ENCODE data around the gene CHPF2.

Gene CHPF2

DNA sequence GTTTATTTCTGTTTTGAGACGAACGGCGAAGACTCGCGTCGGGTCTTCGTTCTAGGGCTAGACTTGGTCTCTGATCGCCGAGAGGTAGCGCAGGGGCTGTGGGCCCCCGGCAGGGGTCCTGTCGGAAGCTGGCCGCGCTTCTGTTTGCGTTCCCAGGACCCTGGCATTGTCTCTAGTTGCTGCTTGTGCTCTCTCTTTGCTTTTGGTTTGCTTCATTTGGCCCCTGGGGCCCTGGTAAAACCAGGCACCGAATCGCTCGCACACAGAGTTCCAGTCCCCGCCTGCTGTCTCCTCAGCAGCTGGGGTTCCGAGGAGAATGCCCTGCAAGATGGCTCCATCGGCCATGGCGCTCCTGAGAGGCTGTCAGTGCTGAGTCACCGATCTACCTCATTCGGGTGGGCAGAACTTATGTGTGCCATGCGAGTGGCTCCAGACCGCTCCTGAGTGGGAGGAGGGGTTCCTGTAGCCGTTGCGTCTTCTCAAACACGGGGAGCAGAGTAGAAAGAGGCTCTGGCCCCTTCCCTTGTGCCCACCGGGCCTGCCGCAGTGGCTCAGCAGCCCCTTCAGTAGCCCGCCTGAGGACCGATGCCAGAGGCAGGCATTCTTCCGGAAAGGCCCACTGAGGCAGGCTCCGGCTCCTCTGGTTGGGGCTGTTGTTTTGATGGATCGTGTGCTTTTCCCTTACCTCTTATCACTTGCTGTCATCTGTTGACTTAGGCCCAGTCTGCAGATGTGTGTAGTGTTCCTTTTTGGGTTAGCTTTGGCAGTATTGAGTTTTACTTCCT, 826 bp downstream of the CHPF2 start:
- DNase-seq (ENCODE audit: low read depth), result peak; percentile 74

DNA sequence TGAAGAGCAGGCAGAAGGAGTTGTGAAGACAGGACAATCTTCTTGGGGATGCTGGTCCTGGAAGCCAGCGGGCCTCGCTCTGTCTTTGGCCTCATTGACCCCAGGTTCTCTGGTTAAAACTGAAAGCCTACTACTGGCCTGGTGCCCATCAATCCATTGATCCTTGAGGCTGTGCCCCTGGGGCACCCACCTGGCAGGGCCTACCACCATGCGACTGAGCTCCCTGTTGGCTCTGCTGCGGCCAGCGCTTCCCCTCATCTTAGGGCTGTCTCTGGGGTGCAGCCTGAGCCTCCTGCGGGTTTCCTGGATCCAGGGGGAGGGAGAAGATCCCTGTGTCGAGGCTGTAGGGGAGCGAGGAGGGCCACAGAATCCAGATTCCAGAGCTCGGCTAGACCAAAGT, 1.5 kb downstream of the CHPF2 start:
- DNase-seq (ENCODE audit: low read depth), result no peak

DNA sequence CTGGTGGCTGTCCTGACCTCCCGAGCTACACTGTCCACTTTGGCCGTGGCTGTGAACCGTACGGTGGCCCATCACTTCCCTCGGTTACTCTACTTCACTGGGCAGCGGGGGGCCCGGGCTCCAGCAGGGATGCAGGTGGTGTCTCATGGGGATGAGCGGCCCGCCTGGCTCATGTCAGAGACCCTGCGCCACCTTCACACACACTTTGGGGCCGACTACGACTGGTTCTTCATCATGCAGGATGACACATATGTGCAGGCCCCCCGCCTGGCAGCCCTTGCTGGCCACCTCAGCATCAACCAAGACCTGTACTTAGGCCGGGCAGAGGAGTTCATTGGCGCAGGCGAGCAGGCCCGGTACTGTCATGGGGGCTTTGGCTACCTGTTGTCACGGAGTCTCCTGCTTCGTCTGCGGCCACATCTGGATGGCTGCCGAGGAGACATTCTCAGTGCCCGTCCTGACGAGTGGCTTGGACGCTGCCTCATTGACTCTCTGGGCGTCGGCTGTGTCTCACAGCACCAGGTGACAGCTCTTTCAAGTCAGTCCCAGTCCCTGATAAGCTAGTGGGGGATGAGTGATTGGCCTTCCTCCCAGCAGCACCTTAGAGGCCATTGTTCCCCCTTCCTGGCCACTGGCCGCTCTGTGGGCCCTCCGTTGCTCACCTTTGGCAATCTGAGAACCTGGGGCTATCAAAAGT, 3.0 kb downstream of the CHPF2 start:
- no peak for DNase-seq (ENCODE audit: low read depth)

DNA sequence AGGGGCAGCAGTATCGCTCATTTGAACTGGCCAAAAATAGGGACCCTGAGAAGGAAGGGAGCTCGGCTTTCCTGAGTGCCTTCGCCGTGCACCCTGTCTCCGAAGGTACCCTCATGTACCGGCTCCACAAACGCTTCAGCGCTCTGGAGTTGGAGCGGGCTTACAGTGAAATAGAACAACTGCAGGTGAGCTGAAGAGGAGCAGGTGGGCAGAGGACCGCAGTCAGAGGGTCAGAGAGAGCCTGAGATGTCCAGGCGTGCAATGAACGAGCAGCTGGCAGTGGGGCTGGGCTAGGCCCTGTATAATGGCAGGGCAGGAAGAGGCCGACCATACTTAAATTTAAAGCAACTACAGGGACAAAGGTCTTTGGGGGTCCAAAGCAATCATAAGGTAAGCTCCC, 4.1 kb downstream of the CHPF2 start:
- DNase-seq (ENCODE audit: low read depth), result no peak

DNA sequence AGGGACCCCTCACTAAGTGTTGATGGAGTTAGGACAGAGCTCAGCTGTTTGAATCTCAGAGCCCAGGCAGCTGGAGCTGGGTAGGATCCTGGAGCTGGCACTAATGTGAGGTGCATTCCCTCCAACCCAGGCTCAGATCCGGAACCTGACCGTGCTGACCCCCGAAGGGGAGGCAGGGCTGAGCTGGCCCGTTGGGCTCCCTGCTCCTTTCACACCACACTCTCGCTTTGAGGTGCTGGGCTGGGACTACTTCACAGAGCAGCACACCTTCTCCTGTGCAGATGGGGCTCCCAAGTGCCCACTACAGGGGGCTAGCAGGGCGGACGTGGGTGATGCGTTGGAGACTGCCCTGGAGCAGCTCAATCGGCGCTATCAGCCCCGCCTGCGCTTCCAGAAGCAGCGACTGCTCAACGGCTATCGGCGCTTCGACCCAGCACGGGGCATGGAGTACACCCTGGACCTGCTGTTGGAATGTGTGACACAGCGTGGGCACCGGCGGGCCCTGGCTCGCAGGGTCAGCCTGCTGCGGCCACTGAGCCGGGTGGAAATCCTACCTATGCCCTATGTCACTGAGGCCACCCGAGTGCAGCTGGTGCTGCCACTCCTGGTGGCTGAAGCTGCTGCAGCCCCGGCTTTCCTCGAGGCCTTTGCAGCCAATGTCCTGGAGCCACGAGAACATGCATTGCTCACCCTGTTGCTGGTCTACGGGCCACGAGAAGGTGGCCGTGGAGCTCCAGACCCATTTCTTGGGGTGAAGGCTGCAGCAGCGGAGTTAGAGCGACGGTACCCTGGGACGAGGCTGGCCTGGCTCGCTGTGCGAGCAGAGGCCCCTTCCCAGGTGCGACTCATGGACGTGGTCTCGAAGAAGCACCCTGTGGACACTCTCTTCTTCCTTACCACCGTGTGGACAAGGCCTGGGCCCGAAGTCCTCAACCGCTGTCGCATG, 5.2 kb downstream of the CHPF2 start:
- DNase-seq (ENCODE audit: low read depth), result no peak

DNA sequence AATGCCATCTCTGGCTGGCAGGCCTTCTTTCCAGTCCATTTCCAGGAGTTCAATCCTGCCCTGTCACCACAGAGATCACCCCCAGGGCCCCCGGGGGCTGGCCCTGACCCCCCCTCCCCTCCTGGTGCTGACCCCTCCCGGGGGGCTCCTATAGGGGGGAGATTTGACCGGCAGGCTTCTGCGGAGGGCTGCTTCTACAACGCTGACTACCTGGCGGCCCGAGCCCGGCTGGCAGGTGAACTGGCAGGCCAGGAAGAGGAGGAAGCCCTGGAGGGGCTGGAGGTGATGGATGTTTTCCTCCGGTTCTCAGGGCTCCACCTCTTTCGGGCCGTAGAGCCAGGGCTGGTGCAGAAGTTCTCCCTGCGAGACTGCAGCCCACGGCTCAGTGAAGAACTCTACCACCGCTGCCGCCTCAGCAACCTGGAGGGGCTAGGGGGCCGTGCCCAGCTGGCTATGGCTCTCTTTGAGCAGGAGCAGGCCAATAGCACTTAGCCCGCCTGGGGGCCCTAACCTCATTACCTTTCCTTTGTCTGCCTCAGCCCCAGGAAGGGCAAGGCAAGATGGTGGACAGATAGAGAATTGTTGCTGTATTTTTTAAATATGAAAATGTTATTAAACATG, 6.0 kb downstream of the CHPF2 start:
- no peak for DNase-seq (ENCODE audit: low read depth)

DNA sequence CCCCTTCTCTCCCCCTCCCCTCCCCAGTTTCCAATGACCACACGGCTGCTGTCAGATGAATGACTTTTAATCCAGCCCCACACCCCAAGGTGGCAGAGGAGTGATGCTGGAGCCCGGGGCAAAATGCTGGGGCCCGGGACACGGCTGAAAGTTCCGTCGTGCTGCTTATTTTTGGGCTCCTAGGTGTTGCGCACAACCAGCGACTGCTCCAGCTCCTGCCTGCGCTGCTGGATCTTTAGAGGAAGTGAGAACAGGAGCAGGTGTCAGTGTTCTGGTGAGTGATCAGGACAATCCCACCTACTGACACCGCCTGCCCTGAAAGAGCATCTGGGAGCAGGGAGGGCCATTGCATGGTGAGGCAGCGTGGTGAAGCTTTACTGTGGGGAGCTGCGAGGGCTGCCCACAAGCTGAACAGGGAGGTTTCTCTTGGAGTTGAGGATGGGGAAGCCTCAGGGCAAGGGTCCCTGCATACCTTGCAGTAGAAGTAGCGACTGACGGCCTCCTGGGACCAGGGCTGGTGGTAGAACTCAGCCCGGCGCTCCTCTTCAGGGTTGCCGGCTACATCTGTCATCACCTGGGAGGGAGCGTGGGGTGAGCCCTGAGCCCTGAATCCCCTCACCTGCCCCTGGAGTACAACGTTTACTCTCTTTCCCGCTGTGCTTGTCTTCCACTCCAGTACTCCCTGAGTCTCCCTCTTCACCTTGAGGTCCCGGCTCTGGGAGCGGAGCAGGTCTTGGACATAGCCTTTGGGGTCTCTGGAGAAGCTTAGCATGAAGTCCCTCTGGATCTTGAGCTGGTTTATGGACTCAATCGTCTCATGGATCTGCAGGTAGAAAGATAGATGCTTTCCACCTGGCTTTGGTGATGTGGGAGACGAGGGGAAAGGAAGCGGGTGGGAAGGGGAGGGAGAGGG, 6.9 kb downstream of the CHPF2 start:
- DNase-seq (ENCODE audit: low read depth), result no peak

DNA sequence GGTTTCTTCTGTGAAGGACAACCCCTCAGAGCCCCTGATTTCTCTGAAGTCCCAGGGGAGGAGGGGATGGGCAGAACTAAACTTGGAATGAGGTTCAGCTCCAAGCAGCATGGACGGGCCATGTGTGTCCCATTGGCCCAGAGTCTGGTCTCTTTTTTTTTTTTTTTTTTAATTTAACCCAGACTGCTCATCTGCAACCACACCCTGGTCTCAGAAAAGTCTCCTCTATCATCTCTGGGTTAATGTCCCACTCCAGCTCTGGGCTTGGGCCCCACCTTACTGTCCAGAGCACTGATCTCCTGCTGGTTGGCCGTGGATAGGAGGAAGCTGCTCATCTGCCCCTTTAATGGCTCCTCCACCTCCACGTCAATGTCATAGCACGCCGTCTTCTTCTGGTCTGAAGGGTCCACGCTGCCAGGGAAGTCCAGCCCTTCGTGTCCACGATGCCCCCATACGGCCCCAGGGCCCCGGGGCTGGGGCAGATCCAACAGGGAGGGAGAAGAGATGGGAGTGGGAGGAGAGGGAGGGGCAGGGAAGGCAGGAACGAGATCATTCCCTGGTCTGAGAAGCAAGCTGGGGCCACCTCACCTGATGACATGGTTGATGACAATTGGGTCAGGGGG, 7.7 kb downstream of the CHPF2 start:
- DNase-seq (ENCODE audit: low read depth), result no peak

DNA sequence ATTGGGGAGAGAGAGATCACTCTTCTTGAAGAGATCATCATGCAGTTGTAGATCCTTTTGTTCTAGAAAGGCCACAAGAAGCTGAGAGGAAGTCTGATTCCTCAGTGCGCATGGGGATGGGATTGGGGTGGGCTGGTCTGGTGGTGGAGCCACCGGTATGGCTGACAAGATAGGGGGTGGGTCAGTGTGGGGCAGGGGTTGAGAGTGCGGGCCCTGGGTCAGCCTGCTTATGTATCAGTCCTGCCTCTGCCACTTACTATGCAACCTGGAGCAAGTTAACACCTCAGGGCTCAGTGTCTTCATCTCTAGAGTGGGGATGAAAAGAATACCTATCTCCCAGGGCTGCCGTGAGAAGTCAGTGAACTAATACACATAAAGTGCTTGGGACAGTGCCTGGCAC, 8.3 kb downstream of the CHPF2 start:
- DNase-seq (ENCODE audit: low read depth), result no peak

DNA sequence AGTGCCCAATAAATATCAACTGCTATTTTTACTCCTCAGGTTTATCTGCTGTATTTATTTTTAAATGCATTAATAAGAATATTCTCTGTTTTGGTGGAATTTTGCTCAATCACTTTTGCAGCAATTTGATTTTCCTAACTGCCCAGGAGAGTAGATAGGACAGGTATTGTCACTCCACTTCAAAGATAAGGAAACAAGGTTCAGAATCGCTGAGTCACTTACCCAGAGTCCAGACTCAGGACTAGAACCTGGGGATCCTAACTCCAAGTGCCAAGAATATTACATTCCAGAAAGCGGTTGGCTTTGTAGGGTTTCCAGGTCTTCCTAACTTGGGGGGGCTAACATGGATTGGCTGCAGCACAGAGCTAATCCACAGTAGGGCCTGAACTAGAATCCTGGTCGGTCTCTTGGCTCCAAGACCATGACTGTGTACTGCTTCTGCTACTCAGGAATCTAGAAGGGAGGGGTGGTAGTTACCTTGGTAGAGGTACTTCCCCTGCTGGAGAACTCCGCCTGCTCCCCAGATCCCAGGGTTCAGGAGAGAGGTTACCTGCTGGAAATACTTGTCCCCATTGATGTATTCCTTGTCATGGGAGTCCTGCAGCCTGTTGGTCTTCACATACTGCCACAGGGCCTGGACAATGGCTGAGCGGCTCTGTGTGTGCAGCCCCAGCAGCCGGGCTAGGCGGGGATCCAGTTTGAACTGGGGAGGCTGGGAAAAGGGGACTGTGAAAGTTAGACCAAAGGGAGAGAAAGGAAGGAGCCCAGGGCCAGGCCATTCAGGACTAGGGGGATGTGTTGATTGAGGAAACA, 8.9 kb downstream of the CHPF2 start:
- DNase-seq (ENCODE audit: low read depth), result no peak

DNA sequence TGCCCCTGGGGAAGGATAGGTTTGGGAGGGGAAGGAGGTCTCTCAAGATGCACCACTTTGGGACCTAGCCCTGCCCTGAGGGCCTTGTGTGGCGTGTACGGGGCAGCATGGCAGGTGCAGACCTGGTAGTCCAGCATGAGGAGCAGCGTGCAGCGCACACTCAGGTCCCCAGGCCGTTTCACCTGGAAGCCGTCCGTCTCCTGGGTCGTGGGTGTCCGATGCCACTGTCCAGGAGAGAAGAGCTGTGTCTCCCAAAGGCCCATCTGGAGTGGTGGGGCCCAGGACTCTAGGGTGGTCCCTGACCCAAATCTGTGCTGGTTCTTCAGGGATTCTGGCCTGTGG, 9.4 kb downstream of the CHPF2 start:
- no peak for DNase-seq (ENCODE audit: low read depth)

DNA sequence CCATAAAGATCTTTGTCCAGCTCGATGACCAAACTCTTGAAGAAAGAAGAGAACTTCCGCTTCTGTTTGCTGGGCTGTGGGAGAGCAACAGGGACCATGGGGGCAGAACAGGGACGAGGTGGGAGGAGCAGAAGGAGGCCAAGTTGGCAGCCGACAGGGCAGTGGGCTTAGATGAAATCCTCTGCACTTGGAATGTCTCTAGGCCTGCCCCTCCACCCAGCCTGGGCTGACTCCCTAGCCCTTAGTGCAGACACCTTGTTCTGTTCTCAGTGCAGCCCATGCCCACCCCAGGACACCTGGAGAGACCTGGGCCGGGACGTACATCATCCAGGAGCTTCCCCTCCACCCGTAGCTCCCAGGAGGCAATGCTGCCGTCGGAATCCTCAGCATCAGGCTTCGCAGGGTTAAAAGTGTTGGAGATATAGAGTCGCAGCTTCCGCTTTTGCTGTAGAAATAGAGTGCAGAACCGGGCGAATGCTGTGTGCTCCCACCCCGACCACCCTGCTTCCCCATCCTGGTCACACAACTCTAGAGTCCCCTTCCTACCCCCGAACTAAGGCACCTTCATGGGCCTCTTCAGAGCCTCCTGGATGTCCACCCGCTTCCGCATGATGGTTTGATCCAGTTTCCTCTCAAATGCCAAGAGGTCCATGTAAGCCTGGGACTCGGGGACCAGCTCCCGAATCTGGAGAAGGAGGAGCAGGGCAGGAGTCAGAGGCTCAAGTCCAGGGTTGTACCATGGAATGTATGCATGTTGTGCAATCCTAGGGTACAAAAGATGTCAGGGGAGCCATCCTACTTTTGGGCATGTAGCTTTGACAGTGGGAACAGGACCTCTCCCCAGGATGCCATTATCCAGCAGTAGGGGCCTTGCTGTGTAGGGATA, 10.1 kb downstream of the CHPF2 start:
- no peak for DNase-seq (ENCODE audit: low read depth)

DNA sequence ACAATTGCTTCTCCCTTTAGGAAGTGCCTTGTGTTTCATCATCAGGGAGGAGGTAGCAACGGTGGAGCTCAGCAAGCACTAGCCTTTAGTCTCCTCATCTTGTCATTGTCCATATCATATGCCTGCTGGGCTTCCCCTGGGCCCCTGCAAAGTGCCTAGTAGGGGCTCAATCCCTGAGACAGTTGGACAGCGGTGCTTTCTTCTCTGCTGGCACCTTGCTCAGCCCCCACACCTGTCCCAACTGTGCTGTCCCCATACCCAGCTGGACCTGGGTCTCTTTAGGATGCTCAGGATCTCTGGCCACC, 10.7 kb downstream of the CHPF2 start:
- no peak for DNase-seq (ENCODE audit: low read depth)

DNA sequence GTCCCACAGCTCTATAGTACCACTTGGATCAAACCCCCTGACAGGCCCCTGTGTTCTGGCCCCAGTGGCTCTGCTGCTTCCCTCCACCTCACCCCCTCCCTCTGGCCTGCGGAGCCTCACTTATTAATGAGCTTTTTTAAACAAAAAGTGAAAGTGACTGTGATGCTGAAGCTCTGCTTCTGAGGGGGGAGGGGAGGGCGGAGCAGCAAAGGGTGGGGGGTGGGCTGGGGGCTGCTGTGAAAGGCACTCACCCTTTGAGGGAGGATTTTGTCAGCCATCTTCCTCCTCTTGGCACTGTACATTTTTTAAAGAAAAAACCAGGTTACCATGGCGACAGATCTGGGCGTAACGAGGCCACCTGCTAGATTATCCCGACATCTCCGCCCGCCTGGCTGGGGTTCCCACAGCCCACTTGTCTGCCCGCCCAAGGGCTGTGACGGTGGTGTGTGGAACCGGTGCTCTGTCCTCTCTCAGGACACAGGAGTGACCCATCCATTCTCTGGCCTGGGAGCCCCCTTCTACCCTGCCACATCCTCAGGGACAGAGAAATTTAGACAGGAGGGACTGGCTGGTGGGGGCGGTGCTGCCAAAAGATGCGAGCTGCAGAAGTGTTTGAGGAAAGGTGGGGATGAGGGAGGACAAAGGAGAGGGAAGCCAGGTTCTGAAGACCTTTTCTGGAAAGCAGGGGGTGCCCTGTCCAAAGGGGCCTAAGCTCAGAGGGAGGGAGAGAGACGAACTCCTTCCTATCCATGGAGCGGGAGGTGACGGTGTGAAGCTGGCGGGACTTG, 11.3 kb downstream of the CHPF2 start:
- no peak for DNase-seq (ENCODE audit: low read depth)

DNA sequence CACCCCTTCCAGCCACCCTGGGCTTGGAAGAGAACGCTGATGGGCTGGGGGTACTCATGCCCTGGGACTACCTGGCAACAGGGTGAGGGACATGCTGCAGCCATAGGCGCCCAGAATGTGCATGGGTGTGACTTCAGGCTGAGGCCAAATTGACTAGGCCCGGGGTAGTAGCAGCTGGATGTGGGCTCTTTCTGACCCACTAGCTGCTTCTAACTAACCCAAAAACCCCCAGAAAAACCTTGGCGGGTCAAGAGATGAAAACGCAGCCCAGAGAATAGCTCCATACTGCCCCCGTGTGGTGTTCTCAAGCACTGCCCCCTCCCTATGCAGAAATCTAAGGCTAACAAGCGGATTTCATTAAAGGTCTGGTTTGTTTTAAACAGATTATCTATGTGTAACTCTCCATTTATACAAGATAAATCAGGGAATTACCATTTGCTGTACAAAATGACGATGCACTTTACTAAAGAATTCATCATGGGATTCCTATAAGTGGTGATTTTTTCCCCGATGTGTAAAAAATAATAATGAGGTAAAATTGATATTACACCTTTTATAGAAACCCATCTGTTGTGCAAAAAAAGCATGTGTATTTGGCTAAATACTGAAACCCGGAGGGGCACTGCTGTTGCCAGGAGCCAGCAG, 12.0 kb downstream of the CHPF2 start:
- DNase-seq (ENCODE audit: low read depth), result peak; percentile 31

DNA sequence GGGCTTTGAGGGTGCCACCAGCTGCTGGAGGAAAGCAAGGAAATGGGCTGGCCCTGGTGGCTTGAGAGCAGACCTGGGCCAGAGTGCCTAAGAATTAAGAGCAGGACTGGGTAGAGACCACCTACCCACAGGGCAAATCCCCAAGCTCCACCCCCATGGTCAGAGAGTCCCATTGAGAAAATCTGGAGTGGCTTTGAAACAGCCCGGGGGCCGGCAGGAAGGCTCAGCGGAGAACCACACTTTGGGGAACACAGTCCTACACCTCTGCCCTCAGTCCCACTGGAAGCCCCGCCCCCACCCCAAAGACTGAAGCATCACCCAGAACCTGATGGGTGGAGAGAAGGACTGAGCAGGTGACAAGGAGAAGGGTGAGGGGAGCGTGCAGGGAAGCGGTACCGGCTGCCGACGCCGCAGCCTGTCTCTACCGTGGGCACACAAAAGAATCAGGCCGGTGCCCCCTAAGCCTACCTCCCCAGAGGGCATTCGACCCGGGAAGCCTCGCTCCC, 12.6 kb downstream of the CHPF2 start:
- DNase-seq (ENCODE audit: low read depth), result no peak

DNA sequence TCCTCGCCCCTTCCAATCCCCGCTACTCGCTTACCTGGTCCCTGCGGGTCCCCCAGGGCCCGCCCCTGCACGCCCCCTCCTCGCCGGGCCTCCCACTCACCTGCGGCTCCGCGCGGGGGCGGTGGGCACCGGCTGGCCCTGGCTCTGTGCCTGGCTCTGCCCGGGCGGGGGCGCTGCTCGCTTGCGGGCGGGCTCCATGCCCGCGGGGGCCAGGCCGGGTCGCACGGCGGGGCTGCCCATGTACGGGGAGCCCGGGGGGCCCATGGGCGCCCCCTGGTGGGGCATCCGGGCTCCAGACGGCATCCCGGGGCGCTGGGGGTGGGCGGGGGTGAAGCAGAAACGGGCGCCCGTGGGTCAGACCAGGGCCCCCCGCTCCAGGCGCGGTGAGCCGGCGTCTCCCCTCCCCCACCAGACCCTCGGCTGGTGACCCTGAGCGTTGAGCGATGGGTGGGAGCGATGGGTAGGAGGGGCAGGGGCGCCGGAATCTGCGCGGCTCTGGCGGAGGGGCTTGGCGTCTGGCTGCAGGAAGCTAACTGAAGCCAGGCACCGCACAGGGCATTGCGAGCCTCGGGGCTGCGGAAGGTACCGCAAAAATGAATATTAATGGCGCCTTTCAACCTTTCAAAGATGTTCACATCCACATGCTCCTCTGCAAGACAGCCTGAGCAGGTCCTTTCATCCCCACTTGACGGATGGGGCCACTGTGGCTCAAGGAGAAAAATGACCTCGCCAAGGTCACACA, 13.2 kb downstream of the CHPF2 start:
- no peak for DNase-seq (ENCODE audit: low read depth)

Measured in fibroblast of gingiva (primary cell).